Stomach (tissue), 4 donors: ENCODE data around the gene ZBTB2.

Source experiments
- CTCF ChIP-seq, 7 experiments: fragments of 450-650 bp in 4 of 7; fragments of 200-600 bp in 3 of 7; sonication (generic) in 3 of 7; IDR thresholded peaks; one replicate each; pipeline ENCODE4 v1.5.1; 2016 to 2019; ENCODE audit warnings: antibody characterized with exemption in 7 of 7, control low read depth in 2 of 7, mild to moderate bottlenecking in 1 of 7
- EP300 ChIP-seq: sonication (generic); formaldehyde crosslinking; IDR thresholded peaks from one replicate; pipeline ENCODE4 v1.6.1; 2017; ENCODE audit warnings: antibody characterized with exemption
- POLR2A ChIP-seq, 4 donors: fragments of 450-650 bp; IDR thresholded peaks; one replicate each; pipeline ENCODE4 v1.6.1; 2016; ENCODE audit warnings: antibody characterized with exemption in 4 of 4, control low read depth in 2 of 4, mild to moderate bottlenecking in 1 of 4, moderate library complexity in 1 of 4

DNA sequence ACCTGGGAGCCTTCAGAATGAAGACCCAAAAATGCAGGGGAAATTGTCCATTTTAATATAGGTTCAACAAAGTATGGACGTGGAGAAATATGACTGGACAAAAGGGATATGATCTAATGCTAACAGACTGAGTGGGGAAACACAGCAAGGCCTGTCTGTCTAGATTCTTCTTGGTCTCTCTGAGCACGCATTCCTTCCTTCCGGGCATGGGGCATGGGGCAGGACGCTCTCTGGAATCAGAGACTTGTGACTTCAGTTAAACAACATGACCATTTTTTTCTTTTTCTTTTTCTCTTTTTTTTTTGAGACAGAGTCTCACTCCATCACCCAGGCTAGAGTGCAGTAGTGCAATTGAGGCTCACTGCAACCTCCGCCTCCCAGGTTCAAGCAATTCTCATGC lies 31.9 kb downstream of the ZBTB2 start:
- TF ChIP-seq CTCF (IDR thresholded peaks at IDR 0.05) (no peak), POLR2A (IDR thresholded peaks at IDR 0.05) (no peak), EP300 (no peak)
